NCI-H146 treated with DMSO at 0.1 percent for 48 hours (cell line): ENCODE measurements around the gene PAK2.
A peak's percentile ranks its signal among the peaks of the same experiment; 100 is the strongest.
"Not testable (repeated sequence)": the region's sequence is repeated elsewhere in the genome, so short reads cannot be mapped to it uniquely, and the experiment has no call there.

Experiments used
- DNase-seq: peaks from one replicate; lab custom pipeline; 2025; ENCODE audit not compliant: unreplicated experiment; lab: John Stamatoyannopoulos, UW

PAK2 gene

DNA sequence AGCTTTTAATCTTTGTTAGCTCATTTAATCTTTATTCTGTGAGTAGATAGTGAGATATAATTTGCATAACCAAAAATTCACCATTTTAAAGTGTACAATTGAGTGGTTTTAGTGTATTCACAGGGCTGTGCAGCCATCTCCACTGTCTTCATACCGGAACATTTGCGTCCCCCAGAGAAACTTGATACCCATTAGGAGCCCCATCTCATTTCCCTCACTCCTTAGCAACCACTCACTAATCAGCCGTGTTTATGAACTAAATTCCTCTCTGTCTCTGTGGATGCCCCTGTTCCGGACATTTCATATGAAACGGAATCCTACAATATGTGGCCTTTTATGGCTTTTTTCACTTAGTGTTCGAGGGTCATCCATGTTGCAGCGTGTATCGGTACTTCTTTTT is 38.2 kb downstream of the PAK2 start:
- DNase-seq: no peak

DNA sequence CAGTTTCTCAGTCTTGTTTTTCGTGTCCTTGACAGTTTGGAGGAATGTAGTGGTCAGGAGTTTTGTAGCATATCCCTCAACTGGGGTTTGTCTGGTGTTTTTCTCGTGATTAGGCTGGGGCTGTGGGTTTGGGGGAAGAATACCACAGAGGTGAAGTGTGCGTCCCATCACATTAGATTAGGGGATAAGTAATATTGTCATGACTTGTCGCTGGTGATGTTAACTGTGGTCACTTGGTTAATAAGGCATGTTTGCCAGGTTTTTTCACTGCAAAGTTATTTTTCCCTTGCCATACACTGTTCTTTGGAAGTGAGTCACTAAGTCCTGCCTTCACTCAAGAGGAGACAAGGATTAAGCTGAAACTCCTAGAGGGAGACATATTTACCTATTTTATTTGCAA is 39.1 kb downstream of the PAK2 start:
- no peak for DNase-seq

DNA sequence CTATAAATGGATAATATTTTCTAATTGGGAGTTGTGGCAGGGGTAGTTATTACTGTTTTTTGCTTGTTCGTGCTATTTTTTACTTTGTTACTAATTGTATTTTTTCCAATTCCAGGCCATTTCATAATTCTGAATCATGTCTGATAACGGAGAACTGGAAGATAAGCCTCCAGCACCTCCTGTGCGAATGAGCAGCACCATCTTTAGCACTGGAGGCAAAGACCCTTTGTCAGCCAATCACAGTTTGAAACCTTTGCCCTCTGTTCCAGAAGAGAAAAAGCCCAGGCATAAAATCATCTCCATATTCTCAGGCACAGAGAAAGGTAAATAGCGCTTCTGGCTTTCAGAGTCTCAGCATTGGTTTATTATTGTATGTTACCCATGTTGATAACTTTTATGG is 42.9 kb downstream of the PAK2 start:
- no peak for DNase-seq

DNA sequence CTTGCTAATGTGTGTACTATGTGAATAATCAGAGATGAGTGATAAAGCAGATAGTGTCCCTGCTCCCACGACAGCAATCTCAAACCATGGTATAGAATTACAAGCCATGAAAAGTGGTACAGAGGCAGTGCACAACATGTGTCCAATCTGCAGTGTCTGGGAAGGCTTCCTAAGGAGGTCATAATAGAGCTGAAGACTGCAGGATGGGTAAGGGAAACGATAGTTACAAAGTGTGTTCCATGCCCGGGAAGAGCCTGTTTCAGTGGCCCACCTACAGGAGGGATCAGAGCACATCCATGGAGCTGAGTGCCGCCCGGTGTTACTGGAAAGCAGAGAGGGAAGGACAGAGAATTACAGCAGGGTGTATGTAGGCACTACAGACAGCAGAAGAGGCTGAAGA is 48.9 kb downstream of the PAK2 start:
- no peak for DNase-seq

GRCh38 chr3:196789885-196790359 is 50.3 kb downstream of the PAK2 start:
- no peak for DNase-seq

DNA sequence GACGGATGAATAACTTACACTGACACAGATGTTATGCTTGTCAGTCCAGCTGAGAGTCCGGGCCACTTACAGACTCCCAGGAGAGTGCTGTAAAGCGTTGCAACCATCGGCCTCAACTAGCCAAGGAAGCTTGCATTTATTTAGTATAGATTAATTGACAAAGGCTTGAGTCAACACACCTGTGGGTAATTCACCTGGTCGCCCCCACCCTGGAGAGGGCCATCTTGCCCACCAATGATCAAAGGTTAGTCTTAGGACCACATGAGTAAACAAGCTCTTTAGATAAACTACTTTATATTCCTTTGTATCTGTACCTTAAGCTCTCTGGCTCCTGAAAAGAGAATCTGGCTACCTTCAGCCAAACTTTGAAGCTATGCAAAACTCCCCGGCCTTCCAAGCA is 51.0 kb downstream of the PAK2 start:
- no peak for DNase-seq

DNA sequence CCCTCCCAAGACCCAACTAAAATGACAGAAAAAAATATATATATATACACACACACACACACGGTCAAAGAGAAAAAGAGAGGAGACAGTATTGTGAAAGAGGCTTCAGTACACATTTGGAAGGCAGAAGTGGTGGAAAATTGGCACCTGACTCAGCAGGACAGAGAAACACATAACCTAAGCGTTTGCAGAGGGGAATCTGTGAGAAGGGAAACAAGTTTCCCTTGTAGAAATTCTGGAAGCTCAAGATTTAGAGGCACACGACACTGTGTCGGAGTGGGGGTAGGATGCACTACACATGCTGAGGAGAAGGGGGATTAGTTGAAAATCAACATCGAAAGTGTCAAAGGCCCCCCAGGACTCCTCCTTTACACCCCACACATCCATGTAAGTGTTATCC is 53.1 kb downstream of the PAK2 start:
- no peak for DNase-seq

DNA sequence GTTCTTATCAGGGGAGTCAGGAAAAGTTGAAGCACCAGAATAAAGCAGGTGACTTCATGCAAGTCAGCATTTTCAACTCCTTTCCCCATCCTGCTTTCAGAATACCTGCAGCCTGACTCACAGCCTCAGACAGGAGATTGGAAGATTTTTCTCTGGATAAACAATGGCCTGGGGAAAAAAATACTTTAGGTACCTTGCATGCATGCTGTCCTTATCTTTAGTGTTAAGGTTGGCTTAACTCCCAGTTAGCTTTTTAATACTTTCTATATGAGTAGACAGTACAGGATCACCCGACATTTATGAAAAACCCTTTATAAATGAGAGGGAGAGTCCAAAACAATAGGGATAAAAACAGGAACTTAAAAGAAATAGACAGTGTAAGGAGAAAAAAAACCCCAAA is 53.6 kb downstream of the PAK2 start:
- DNase-seq: no peak

DNA sequence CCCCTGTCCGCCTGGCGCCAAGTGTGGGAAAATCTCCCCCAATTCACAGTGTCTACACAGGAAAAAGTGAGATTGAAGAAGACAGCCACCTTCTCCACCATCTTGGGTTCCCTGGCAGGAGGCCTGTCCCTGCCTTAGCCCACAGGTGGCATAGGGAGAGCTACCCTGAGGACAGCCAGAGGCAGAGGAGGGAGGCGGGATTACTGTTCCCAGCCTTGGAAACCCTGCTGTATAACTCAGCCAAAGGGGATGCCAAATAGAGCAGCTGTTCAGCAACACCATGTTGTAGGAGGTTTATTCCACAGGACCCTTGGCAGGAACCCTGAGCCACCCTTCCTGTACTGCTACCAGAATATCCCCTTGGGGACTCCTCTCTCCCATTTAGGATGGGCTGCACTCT is 54.8 kb downstream of the PAK2 start:
- DNase-seq: no peak

DNA sequence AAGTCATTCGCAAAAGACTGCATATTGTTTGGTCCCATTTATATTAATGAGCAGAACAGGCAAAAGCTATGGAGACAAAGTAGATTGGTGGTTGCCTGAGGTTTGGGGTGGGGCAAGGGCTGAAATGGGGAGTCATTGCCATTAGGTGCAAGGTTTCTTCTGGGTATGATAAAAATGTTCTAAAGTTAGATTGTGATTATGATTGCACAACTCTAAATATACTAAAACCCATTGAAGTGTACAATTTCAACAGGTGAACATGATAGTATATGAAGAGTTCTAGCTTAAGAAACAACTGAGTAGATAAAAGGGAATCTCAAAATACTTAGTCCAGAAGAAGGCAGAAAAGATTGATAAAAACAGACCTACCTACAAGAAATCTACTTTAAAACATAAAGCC is 56.7 kb downstream of the PAK2 start:
- no peak for DNase-seq

DNA sequence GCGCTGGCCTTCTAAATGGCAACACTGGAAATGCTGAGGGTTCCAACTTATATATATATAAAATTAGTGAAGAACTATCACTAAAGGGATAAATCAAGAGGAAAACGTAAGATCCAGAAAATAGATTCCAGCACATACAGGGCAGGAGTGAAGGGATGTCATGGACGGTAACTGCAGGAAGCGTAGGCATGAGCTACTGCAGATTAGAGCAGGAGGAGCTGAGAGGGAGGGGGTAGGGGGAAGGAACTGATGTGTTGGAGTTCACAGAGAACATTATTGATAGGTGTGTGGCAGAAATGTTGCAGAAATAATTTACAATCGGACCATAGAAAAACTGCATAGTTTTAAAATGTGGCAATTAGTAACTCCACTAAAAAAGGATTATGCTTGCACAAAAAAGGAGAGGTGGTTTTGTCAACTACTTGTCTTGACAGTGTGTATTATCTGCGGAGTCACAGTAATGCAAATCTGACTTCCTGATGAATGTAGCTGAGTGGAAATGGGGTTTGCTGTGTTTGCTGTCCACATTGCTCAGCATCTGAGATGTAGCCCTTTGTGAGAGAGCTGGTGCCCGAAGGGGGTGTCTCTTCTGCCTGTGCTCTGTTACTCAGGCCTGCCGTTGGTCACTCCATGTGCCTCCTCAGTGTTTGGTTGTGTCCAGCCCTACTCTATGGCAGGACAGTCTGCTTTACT is 61.2 kb downstream of the PAK2 start:
- DNase-seq: no peak

- DNase-seq: no peak
These were observed 64.3 kb downstream of the PAK2 start for GRCh38 chr3:196803891-196804468.

DNA sequence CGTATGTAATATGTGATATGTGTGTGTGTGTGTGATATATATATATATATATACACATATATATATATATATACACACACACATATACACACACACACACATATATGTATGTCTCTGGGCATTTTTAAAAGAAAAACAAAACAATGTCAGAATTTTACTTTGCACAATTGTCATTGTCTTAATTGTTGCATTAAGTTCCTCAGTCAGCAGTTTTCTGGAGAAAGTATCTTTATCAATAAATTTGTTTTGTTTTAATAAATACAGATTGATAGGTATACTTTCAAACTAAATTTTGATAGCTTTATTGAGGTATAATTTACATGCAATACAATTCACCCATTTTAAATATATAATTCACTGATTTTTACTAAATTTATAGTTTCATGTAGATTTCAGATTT is 65.1 kb downstream of the PAK2 start:
- no peak for DNase-seq

- no peak for DNase-seq
These were observed 71.4 kb downstream of the PAK2 start for GRCh38 chr3:196810963-196811581.

- no peak for DNase-seq
These were observed 73.2 kb downstream of the PAK2 start for GRCh38 chr3:196812853-196813252.

DNA sequence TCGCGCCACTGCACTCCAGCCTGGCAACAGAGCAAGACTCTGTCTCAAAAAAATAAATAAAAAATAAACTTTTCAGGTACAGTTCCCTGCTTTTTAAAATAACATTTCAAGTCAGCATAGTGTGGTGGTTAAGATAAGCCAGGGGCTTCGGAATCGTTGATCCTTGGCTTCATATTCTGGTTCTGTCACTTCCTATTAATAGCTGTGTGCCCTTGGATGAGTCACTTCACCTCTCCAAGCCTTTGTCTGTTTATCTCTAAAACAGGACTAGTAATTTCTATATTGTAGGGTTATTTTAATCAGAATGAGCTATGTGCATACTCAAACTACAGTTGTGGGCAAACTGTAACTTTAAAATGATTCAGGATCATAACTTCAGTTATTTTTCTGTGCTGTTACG is 74.2 kb downstream of the PAK2 start:
- no peak for DNase-seq

GRCh38 chr3:196821806-196822355 is 82.2 kb downstream of the PAK2 start:
- DNase-seq: no peak

DNA sequence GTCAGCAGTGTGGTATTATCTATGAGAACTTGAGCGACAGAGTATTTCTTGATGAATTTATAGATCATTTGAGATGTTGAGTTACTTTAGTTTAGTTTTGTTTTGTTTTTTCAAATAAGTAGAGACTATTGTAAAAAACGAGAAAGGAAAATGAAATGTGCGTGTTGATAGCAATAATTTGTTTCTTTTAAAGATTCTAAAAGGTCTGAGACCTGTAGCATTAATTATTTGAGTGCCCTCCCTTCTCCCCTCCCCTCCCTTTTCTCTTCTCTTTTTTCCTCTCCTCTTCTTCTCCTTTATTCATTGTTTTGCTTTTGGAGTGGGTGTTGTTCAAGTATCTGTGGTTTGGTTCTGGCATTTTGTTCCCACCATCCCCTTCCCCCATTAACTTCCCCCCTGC is 90.0 kb downstream of the PAK2 start:
- DNase-seq: not testable (repeated sequence)

DNA sequence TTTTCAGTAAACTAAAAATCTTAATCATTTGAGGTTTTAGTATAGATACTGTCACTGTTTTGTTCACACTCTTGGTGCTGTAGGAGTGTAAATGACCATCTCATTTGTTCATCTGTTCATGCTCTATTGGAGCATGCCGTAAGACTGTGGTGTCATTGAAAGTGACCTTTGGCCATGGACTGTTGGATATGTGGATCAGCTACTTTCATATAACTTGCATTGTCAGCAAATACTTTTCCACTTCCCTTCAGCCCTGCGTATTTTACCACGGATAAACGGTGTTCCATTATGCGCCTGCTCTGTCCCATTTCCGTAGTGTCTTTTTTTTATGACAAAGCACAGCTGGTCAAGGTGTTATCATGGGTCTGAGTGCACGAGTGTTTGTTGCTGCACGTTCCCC is 95.4 kb downstream of the PAK2 start:
- DNase-seq: no peak

DNA sequence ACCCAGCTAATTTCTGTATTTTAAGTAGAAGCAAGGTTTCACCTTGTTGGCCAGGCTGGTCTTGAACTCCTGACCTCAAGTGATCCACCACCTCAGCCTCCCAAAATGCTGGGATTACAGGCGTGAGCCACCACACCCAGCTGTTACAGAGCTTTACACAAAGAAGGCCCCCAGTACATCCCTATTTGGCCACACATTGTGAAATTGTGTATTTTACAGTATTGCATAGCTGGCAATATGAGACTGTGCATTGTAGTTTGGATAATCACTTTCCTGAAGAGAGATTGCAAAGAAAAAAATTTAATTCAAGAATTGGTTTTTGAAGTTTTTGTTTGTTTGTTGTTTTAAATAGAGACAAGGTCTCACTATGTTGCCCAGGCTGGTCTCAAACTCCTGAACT is 97.0 kb downstream of the PAK2 start:
- not testable (repeated sequence) for DNase-seq

- peak; percentile 43 for DNase-seq
These were observed 98.3 kb downstream of the PAK2 start for GRCh38 chr3:196837819-196838420.

DNA sequence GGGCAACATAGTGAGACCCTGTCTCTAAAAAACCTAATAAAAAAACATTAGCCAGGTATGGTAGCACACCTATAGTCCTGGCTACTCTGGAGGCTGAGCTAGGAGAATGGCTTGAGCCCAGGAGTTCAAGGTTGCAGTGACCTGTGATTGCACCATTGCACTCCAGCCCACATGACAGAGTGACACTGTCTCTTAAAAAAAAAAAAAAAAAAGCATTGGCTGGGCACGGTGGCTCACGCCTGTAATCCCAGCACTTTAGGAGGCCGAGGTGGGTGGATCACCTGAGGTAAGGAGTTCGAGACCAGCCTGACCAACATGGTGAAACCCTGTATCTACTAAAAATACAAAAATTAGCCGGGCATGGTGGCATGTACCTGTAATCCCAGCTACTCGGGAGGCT is 99.7 kb downstream of the PAK2 start:
- DNase-seq: not testable (repeated sequence)
